Panc1 (cell line): ENCODE measurements around the gene PATE2. TPM values are rescaled to one million over a fixed set of nuclear protein-coding genes. Genes with fewer than 3 reads are reported as not detected.

Experiments used
- ATAC-seq: fragments of 200-7000 bp; cut with Tn5 transposase; 2 replicates; pipeline ENCODE4 v1.9.1; 2020; ENCODE audit warnings: mild to moderate bottlenecking, moderate library complexity
- BruUV-seq: library from RNA; stranded (reverse); fragments of 400-500 nt; replicated peaks from 2 replicates; lab custom pipeline; 2021; lab: Mats Ljungman, UMichigan
- CTCF ChIA-PET: fragments of 300-600 bp; sonication (Branson Sonifier 250); formaldehyde crosslinking; loops from one replicate; lab custom pipeline; 2022; ENCODE audit warnings: antibody characterized with exemption; lab: Charles Lee
- POLR2A ChIA-PET: fragments of 300-600 bp; sonication (Branson Sonifier 250); formaldehyde crosslinking; loops from one replicate; lab custom pipeline; 2022; ENCODE audit warnings: antibody characterized with exemption; lab: Charles Lee
- DNase-seq: peaks from one replicate; pipeline ENCODE4 v3.0.0-alpha.2; 2010; ENCODE audit warnings: low read depth, low spot score
- H3K27ac ChIP-seq: 2 replicates; pipeline ENCODE4 v1.5.1; 2011; ENCODE audit warnings: mild to moderate bottlenecking, low read length, inconsistent platforms
- H3K27me3 ChIP-seq: fragments of 200-500 bp; sonication (Bioruptor generic); 2 replicates; pipeline ENCODE4 v1.6.0; 2014; ENCODE audit warnings: low read length, inconsistent platforms; ENCODE audit not compliant: control insufficient read depth, insufficient read depth
- H3K36me3 ChIP-seq: fragments of 200-500 bp; sonication (Bioruptor generic); 2 replicates; pipeline ENCODE4 v1.5.1; 2014; ENCODE audit warnings: inconsistent platforms, mild to moderate bottlenecking, low read length, moderate library complexity; ENCODE audit not compliant: control insufficient read depth, insufficient read depth
- H3K4me1 ChIP-seq: 2 replicates; pipeline ENCODE4 v1.5.1; 2011; ENCODE audit warnings: inconsistent platforms, mild to moderate bottlenecking, low read length, moderate library complexity; ENCODE audit not compliant: control insufficient read depth, insufficient read depth
- H3K4me3 ChIP-seq, 2 experiments: 2 replicates each; pipeline ENCODE4 v1.5.1; 2011 to 2012; ENCODE audit warnings: low read depth in 2 of 2, low read length in 2 of 2, mild to moderate bottlenecking in 2 of 2, inconsistent platforms in 1 of 2, moderate library complexity in 1 of 2
- H3K9me3 ChIP-seq: fragments of 200-500 bp; sonication (Bioruptor generic); 2 replicates; pipeline ENCODE4 v1.5.1; 2014; ENCODE audit warnings: low read depth, mild to moderate bottlenecking, inconsistent platforms, low read length, moderate library complexity; ENCODE audit not compliant: control insufficient read depth, insufficient read depth
- POLR2AphosphoS5 ChIP-seq: IDR thresholded peaks from 2 replicates; pipeline ENCODE4 v1.6.1; 2012; ENCODE audit warnings: mild to moderate bottlenecking, low read depth, low read length, moderate library complexity
- SIN3A ChIP-seq: IDR thresholded peaks from 2 replicates; pipeline ENCODE4 v1.6.1; 2012; ENCODE audit warnings: low read depth, mild to moderate bottlenecking, low read length, moderate library complexity, borderline replicate concordance; ENCODE audit not compliant: insufficient read depth
- TCF7L2 ChIP-seq: IDR thresholded peaks from 2 replicates; pipeline ENCODE4 v1.6.1; 2011; ENCODE audit warnings: mild to moderate bottlenecking, low read depth, low read length, inconsistent platforms
- in situ Hi-C: cut with HindIII; loops from 2 replicates; pipeline ENCODE4 v1.10.0; 2016; ENCODE audit warnings: low sequenced_read_pairs, low pct_unique_long_range_greater_than_20kb
- intact Hi-C: fragments of 100-400 bp; cut with micrococcal nuclease; formaldehyde crosslinking; loops from one replicate; pipeline ENCODE4 v1.10.0; 2022; ENCODE audit not compliant: unreplicated experiment
- total RNA-seq: library from RNA; stranded (reverse); gene quantifications from one replicate; pipeline ENCODE4 v1.2.1, GENCODE V29; 2021; ENCODE audit not compliant: unreplicated experiment
- TF ChIP-seq, protein P1 (sequence below): fragments of 450-650 bp; IDR thresholded peaks from 2 replicates; pipeline ENCODE4 v1.5.1; 2017; ENCODE audit warnings: mild to moderate bottlenecking
- TF ChIP-seq, protein P2 (sequence below), 2 experiments: IDR thresholded peaks; 2 replicates each; pipeline ENCODE4 v1.6.1; 2011 to 2012; ENCODE audit warnings: low read depth in 2 of 2, control low read depth in 1 of 2, low read length in 1 of 2, mild to moderate bottlenecking in 1 of 2, moderate library complexity in 1 of 2; ENCODE audit not compliant: insufficient read depth in 1 of 2

PATE2 gene
- total RNA-seq, 1 experiment from 2014 or later, result 0.18 TPM

DNA sequence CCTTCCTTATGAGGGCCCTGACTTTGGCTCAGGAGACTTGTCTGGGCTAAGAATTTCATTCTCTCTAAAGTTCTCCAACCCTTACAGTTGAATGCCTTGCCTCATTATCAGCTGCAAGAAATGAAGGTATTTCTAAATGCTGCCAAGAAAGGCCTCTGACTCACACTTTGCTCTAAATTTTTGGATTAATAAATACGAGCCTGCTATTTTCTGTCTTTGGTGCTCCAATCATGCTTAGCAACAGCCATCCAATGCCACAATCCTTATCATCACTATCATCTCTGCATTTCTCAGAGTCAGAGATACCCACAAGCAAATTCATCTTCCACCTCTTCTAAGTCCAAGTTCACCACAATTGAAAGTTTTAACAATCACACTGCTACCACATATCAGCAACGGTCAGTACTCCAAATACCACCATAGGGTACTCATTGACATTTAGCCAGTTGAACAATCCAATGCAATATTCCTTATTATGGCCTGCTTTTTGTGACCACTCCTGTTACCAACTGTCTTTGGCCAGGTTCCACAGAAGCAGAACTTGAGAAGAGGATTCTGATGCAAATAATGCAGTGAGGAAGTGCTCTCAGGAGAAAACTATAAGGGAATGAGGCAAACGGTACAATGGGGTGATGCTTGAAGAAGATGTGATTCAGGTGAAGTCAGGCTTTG, 5.7 kb downstream of the PATE2 start:
- no peak for DNase-seq
- TF ChIP-seq, protein P1, sequence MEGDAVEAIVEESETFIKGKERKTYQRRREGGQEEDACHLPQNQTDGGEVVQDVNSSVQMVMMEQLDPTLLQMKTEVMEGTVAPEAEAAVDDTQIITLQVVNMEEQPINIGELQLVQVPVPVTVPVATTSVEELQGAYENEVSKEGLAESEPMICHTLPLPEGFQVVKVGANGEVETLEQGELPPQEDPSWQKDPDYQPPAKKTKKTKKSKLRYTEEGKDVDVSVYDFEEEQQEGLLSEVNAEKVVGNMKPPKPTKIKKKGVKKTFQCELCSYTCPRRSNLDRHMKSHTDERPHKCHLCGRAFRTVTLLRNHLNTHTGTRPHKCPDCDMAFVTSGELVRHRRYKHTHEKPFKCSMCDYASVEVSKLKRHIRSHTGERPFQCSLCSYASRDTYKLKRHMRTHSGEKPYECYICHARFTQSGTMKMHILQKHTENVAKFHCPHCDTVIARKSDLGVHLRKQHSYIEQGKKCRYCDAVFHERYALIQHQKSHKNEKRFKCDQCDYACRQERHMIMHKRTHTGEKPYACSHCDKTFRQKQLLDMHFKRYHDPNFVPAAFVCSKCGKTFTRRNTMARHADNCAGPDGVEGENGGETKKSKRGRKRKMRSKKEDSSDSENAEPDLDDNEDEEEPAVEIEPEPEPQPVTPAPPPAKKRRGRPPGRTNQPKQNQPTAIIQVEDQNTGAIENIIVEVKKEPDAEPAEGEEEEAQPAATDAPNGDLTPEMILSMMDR, result no peak
- TF ChIP-seq, protein P2, sequence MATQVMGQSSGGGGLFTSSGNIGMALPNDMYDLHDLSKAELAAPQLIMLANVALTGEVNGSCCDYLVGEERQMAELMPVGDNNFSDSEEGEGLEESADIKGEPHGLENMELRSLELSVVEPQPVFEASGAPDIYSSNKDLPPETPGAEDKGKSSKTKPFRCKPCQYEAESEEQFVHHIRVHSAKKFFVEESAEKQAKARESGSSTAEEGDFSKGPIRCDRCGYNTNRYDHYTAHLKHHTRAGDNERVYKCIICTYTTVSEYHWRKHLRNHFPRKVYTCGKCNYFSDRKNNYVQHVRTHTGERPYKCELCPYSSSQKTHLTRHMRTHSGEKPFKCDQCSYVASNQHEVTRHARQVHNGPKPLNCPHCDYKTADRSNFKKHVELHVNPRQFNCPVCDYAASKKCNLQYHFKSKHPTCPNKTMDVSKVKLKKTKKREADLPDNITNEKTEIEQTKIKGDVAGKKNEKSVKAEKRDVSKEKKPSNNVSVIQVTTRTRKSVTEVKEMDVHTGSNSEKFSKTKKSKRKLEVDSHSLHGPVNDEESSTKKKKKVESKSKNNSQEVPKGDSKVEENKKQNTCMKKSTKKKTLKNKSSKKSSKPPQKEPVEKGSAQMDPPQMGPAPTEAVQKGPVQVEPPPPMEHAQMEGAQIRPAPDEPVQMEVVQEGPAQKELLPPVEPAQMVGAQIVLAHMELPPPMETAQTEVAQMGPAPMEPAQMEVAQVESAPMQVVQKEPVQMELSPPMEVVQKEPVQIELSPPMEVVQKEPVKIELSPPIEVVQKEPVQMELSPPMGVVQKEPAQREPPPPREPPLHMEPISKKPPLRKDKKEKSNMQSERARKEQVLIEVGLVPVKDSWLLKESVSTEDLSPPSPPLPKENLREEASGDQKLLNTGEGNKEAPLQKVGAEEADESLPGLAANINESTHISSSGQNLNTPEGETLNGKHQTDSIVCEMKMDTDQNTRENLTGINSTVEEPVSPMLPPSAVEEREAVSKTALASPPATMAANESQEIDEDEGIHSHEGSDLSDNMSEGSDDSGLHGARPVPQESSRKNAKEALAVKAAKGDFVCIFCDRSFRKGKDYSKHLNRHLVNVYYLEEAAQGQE (IDR thresholded peaks at IDR 0.05; ENCODE audit: insufficient read depth in 1 of 2, low read depth in 2 of 2, low read length in 1 of 2), result no peak
- TF ChIP-seq TCF7L2, result no peak
- no peak for TF ChIP-seq POLR2AphosphoS5
- no peak for TF ChIP-seq SIN3A
- Histone ChIP-seq H3K4me3 (no peak overlapping the region), H3K36me3 (no peaks in the 10 kb centered on the region), H3K27ac (no peak overlapping the region), H3K4me1 (no peaks in the 10 kb centered on the region), H3K9me3 (no peaks in the 10 kb centered on the region), H3K27me3 (0 out of 2 replicates have a peak, but pooled peaks cover 2% of the 10 kb centered on the region)
- no TSS peak for BruUV-seq
- no peak for ATAC-seq
- ChIA-PET CTCF (no interaction called here), POLR2A (no interaction called here)
- in situ Hi-C loops, result no loop called here
- intact Hi-C loops, result no loop called here

DNA sequence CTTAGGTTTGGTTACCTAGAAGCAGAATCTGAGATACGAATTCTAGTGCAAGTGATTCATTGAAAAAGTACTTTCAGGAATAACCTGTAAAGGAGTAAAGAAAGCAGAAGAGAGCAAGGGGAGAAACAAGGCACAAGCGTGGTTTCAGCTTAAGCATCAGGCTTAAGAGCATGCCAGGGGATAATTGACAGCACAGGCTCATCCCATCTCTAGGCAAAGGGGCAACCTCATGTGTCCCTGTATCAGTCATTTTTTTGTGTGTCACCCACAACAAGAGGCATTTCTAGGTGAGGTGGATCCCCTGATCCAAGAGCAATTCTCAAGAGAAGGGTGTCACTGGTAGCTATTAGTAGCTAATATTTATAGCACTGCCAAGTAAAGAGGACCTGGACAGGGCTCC, 8.0 kb downstream of the PATE2 start:
- DNase-seq, result no peak
- H3K27ac ChIP-seq, result no peak overlapping the region
- no peak for TF ChIP-seq SIN3A
- no peak for TF ChIP-seq TCF7L2
- no peak for TF ChIP-seq POLR2AphosphoS5
- TF ChIP-seq, protein P2 (IDR thresholded peaks at IDR 0.05; ENCODE audit: insufficient read depth in 1 of 2, low read depth in 2 of 2, low read length in 1 of 2), result no peak
- TF ChIP-seq, protein P1, result no peak
- in situ Hi-C loops (no loop called here), intact Hi-C loops (no loop called here)
- no peak for ATAC-seq
- no TSS peak for BruUV-seq
- no peaks in the 10 kb centered on the region for H3K36me3 ChIP-seq
- CTCF ChIA-PET, result no interaction called here
- H3K4me3 ChIP-seq, result no peak overlapping the region
- 0 out of 2 replicates have a peak, but pooled peaks cover 2% of the 10 kb centered on the region for H3K27me3 ChIP-seq
- no peaks in the 10 kb centered on the region for H3K9me3 ChIP-seq
- POLR2A ChIA-PET, result no interaction called here
- H3K4me1 ChIP-seq, result no peaks in the 10 kb centered on the region
